Transverse colon (tissue), 4 donors: Measurements from ENCODE around the gene ENPP1. TPM values are rescaled to one million over a fixed set of nuclear protein-coding genes. Genes with fewer than 3 reads are reported as not detected.
A peak's percentile ranks its signal among the peaks of the same experiment; 100 is the strongest.

Experiments
- DNase-seq: peaks from one replicate; pipeline ENCODE4 v3.0.0-alpha.2; 2019
- H3K27ac ChIP-seq, 4 donors: fragments of 200-600 bp; sonication (generic); 2 replicates each; pipeline ENCODE4 v1.5.1; 2016 to 2018; ENCODE audit warnings: inconsistent platforms in 4 of 4
- H3K27me3 ChIP-seq: fragments of 200-600 bp; sonication (generic); 2 replicates; pipeline ENCODE4 v1.5.1; 2017; ENCODE audit warnings: inconsistent platforms
- H3K36me3 ChIP-seq, 4 donors: fragments of 200-600 bp; sonication (generic); 2 replicates each; pipeline ENCODE4 v1.5.1; 2017 to 2019; ENCODE audit warnings: inconsistent platforms in 4 of 4
- H3K4me1 ChIP-seq, 4 donors: fragments of 200-600 bp; sonication (generic); 2 replicates each; pipeline ENCODE4 v1.5.1; 2017 to 2020; ENCODE audit warnings: inconsistent platforms in 4 of 4
- H3K4me3 ChIP-seq, 4 donors: fragments of 200-600 bp; sonication (generic); 1 replicate in 1 of 4; 2 replicates in 3 of 4; pipeline versions ENCODE4 v1.5.1 to v1.6.1; 2017 to 2019; ENCODE audit warnings: inconsistent platforms in 4 of 4
- H3K9me3 ChIP-seq, 2 donors: fragments of 200-600 bp; sonication (generic); 2 replicates each; pipeline ENCODE4 v1.5.1; 2017 to 2019; ENCODE audit warnings: inconsistent platforms in 2 of 2
- EP300 ChIP-seq: sonication (generic); formaldehyde crosslinking; IDR thresholded peaks from one replicate; pipeline ENCODE4 v1.6.1; 2017; ENCODE audit warnings: antibody characterized with exemption, low read depth
- POLR2A ChIP-seq: fragments of 450-650 bp; IDR thresholded peaks from one replicate; pipeline ENCODE4 v1.6.1; 2016; ENCODE audit warnings: antibody characterized with exemption, mild to moderate bottlenecking, moderate library complexity
- POLR2AphosphoS5 ChIP-seq, 3 donors: sonication (generic); formaldehyde crosslinking; IDR thresholded peaks; one replicate each; pipeline ENCODE4 v1.6.1; 2016; ENCODE audit warnings: antibody characterized with exemption in 3 of 3
- WGBS, 2 donors: methylation state at CpG; one replicate each; pipeline ENCODE4 v1.1.5; 2018; ENCODE audit warnings: low coverage in 1 of 2; 5-methylcytosine and 5-hydroxymethylcytosine counted together
- in situ Hi-C, 4 donors: fragments of 200-750 bp; cut with MboI; loops; one replicate each; pipeline versions ENCODE4 v1.15.0 to v1.15.1; 2017; ENCODE audit warnings: low sequenced_read_pairs in 3 of 4, low pct_ligation_motif_present in 1 of 4, low pct_unique_long_range_greater_than_20kb in 1 of 4
- intact Hi-C: fragments of 100-400 bp; cut with DNase I; formaldehyde crosslinking; loops from one replicate; pipeline ENCODE4 v1.15.1; 2023; ENCODE audit warnings: low total_unique reads
- total RNA-seq, 4 donors: library from RNA; depleted of rRNA; stranded (reverse); fragments of >200 nt; gene quantifications; one replicate each; pipeline ENCODE4 v1.1.0, GENCODE V29; 2016
- TF ChIP-seq, protein P1 (sequence below), 5 experiments: fragments of 200-600 bp in 3 of 5; fragments of 450-650 bp in 2 of 5; sonication (generic) in 3 of 5; IDR thresholded peaks; 1 replicate in 2 of 5; 2 replicates in 3 of 5; pipeline ENCODE4 v1.5.1; 2016 to 2017; ENCODE audit warnings: antibody characterized with exemption in 5 of 5, inconsistent platforms in 3 of 5, mild to moderate bottlenecking in 2 of 5, moderate library complexity in 1 of 5

Gene ENPP1
- total RNA-seq, 4 donors from 2014 or later, result 3.4 to 24.0 (median 22.8) TPM

- intact Hi-C loops (no loop called here), in situ Hi-C loops (no loop called here)
- WGBS, 2 donors, result 73 to 79% methylated on average over 1 of the region's 1 CpG
These were observed 3.7 kb upstream of the ENPP1 start for GRCh38 chr6:131804131-131804530.

GRCh38 chr6:131807321-131807643 lies 538 bp upstream of the ENPP1 start:
- in situ Hi-C loops (no loop called here), intact Hi-C loops (no loop called here)
- WGBS, 2 donors, result 6% methylated on average over 17 of the region's 17 CpGs; no CpG with 5 or more reads in 1 of the 2 donors
- Histone ChIP-seq H3K4me1 (peaks cover 0 to 13% (median 10%) of the 10 kb centered on the region in 4 donors), H3K36me3 (no peaks in the 10 kb centered on the region), H3K27me3 (no peaks in the 10 kb centered on the region), H3K9me3 (no peaks in the 10 kb centered on the region), H3K4me3 (peak overlapping the region; percentile 29 to 75 (median 68)), H3K27ac (peak overlapping the region; percentile 41 to 76 (median 70))
- DNase-seq, result no peak
- TF ChIP-seq POLR2AphosphoS5 (IDR thresholded peaks at IDR 0.05), result no peak
- TF ChIP-seq, protein P1, sequence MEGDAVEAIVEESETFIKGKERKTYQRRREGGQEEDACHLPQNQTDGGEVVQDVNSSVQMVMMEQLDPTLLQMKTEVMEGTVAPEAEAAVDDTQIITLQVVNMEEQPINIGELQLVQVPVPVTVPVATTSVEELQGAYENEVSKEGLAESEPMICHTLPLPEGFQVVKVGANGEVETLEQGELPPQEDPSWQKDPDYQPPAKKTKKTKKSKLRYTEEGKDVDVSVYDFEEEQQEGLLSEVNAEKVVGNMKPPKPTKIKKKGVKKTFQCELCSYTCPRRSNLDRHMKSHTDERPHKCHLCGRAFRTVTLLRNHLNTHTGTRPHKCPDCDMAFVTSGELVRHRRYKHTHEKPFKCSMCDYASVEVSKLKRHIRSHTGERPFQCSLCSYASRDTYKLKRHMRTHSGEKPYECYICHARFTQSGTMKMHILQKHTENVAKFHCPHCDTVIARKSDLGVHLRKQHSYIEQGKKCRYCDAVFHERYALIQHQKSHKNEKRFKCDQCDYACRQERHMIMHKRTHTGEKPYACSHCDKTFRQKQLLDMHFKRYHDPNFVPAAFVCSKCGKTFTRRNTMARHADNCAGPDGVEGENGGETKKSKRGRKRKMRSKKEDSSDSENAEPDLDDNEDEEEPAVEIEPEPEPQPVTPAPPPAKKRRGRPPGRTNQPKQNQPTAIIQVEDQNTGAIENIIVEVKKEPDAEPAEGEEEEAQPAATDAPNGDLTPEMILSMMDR (IDR thresholded peaks at IDR 0.05), result no peak
- TF ChIP-seq EP300, result no peak
- no peak for TF ChIP-seq POLR2A

More at GRCh38 chr6:131804131-131804530, 3.7 kb upstream of the ENPP1 start:
- Histone ChIP-seq H3K36me3 (no peaks in the 10 kb centered on the region), H3K27ac (no peak overlapping the region), H3K9me3 (no peaks in the 10 kb centered on the region), H3K4me1 (peaks cover 0 to 13% (median 10%) of the 10 kb centered on the region in 4 donors), H3K4me3 (no peak overlapping the region), H3K27me3 (no peaks in the 10 kb centered on the region)
- no peak for DNase-seq
- TF ChIP-seq EP300, result no peak
- TF ChIP-seq, protein P1 (IDR thresholded peaks at IDR 0.05), result no peak
- TF ChIP-seq POLR2A, result no peak
- TF ChIP-seq POLR2AphosphoS5 (IDR thresholded peaks at IDR 0.05), result no peak

- WGBS, 2 donors, result 44 to 55% methylated on average over 5 to 12 of the region's 12 CpGs
- H3K4me3 ChIP-seq, result peak overlapping the region; percentile 46 to 75 (median 68)
- H3K27me3 ChIP-seq, result no peaks in the 10 kb centered on the region
- intact Hi-C loops (no loop called here), in situ Hi-C loops (no loop called here)
- peaks cover 0 to 13% (median 10%) of the 10 kb centered on the region in 4 donors for H3K4me1 ChIP-seq
- H3K27ac ChIP-seq, result peak overlapping the region; percentile 64 to 81 (median 71)
- no peak for DNase-seq
- no peaks in the 10 kb centered on the region for H3K9me3 ChIP-seq
- H3K36me3 ChIP-seq, result no peaks in the 10 kb centered on the region
- TF ChIP-seq POLR2AphosphoS5 (IDR thresholded peaks at IDR 0.05) (no peak), EP300 (no peak), POLR2A (no peak)
- TF ChIP-seq, protein P1 (IDR thresholded peaks at IDR 0.05), result no peak
These were observed 845 bp downstream of the ENPP1 start for GRCh38 chr6:131808460-131809269.

DNA sequence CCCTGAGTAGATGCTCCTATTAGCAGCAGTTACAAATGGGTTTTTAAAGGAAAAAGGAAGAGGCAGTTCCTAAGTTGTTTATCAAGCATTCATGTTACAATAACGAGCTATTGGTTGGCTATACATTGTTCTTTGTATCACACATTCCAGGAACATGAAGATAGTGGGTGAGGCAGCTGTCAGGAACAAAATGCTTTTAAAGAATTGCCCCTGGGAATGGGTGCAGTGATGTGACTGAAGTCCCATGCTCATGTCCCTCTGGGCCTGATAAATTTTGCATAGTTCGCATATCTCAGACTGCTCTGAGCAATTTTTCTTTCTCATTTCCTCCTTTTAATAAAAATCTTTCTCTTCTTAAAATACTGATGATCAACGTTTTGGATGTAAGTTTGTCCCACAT lies 3.7 kb downstream of the ENPP1 start:
- Histone ChIP-seq H3K4me3 (no peak overlapping the region), H3K27me3 (no peaks in the 10 kb centered on the region), H3K9me3 (no peaks in the 10 kb centered on the region), H3K4me1 (peaks cover 0 to 13% (median 10%) of the 10 kb centered on the region in 4 donors), H3K27ac (no peak overlapping the region), H3K36me3 (no peaks in the 10 kb centered on the region)
- TF ChIP-seq EP300 (no peak), POLR2AphosphoS5 (IDR thresholded peaks at IDR 0.05) (no peak), POLR2A (no peak)
- TF ChIP-seq, protein P1 (IDR thresholded peaks at IDR 0.05), result no peak
- DNase-seq, result no peak
- WGBS, 2 donors, result 70 to 73% methylated on average over 2 to 3 of the region's 3 CpGs
- intact Hi-C loops, result no loop called here
- in situ Hi-C loops, result no loop called here
